Stomach (tissue), 4 donors: ENCODE data around the gene NTM.

Source experiments
- CTCF ChIP-seq, 7 experiments: fragments of 450-650 bp in 4 of 7; fragments of 200-600 bp in 3 of 7; sonication (generic) in 3 of 7; IDR thresholded peaks; one replicate each; pipeline ENCODE4 v1.5.1; 2016 to 2019; ENCODE audit warnings: antibody characterized with exemption in 7 of 7, control low read depth in 2 of 7, mild to moderate bottlenecking in 1 of 7
- EP300 ChIP-seq: sonication (generic); formaldehyde crosslinking; IDR thresholded peaks from one replicate; pipeline ENCODE4 v1.6.1; 2017; ENCODE audit warnings: antibody characterized with exemption
- POLR2A ChIP-seq, 4 donors: fragments of 450-650 bp; IDR thresholded peaks; one replicate each; pipeline ENCODE4 v1.6.1; 2016; ENCODE audit warnings: antibody characterized with exemption in 4 of 4, control low read depth in 2 of 4, mild to moderate bottlenecking in 1 of 4, moderate library complexity in 1 of 4
- POLR2AphosphoS5 ChIP-seq, 3 donors: sonication (generic); formaldehyde crosslinking; IDR thresholded peaks; one replicate each; pipeline ENCODE4 v1.6.1; 2016; ENCODE audit warnings: antibody characterized with exemption in 3 of 3

- TF ChIP-seq POLR2AphosphoS5 (IDR thresholded peaks at IDR 0.05) (no peak), POLR2A (IDR thresholded peaks at IDR 0.05) (no peak), CTCF (IDR thresholded peaks at IDR 0.05) (no peak), EP300 (no peak)
Observed at GRCh38 chr11:132177106-132177505, 806.7 kb downstream of the NTM start.
